Uterus (tissue), 2 donors: ENCODE data around the gene PCDHGC5.
A peak's percentile ranks its signal among the peaks of the same experiment; 100 is the strongest.

ENCODE experiments used
- POLR2A ChIP-seq, 2 donors: fragments of 450-650 bp; IDR thresholded peaks; one replicate each; pipeline ENCODE4 v1.6.1; 2016; ENCODE audit warnings: antibody characterized with exemption in 2 of 2, mild to moderate bottlenecking in 1 of 2, moderate library complexity in 1 of 2
- TF ChIP-seq, protein P1 (sequence below), 4 experiments: fragments of 200-600 bp in 2 of 4; fragments of 450-650 bp in 2 of 4; sonication (generic) in 2 of 4; IDR thresholded peaks; one replicate each; pipeline ENCODE4 v1.5.1; 2016 to 2019; ENCODE audit warnings: antibody characterized with exemption in 4 of 4, mild to moderate bottlenecking in 2 of 4, moderate library complexity in 1 of 4

DNA sequence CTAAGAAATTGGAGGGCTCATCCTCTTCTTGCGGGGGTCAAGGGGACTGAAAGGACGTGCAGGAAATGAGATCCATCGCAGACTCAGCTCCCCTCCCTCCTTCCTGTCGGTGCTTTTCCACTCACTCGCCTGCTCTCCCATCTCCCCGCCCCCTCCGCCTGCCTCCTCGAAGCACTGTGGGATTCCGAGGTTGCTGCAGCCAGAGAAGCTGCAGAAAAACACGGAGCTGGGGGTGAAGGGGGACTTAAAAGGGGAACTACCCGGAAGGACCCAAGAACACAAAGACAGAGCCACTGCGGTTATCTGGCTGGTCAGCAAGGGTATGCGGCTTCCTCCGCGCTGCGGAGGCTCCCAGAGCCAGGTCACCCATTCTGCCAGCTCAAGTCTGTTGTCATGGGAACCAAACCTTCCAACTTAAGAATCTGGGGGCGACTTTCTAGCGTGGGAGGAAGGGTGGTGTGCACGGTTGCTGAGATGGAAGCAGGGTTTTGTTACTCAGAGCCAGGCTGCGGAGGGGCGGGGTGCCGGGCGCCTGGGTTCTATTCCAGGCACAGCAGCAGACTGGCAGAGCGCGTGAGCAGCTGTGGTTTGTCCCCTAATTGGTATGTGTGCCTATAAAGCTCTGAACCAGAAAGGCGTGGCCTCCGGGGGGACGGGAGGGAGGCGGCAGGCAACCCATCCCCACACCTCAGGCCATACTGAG is 24.9 kb downstream of the PCDHGC5 start:
- TF ChIP-seq POLR2A (IDR thresholded peaks at IDR 0.05): peak in 1 of 2 donors; percentile 33
- TF ChIP-seq, protein P1, sequence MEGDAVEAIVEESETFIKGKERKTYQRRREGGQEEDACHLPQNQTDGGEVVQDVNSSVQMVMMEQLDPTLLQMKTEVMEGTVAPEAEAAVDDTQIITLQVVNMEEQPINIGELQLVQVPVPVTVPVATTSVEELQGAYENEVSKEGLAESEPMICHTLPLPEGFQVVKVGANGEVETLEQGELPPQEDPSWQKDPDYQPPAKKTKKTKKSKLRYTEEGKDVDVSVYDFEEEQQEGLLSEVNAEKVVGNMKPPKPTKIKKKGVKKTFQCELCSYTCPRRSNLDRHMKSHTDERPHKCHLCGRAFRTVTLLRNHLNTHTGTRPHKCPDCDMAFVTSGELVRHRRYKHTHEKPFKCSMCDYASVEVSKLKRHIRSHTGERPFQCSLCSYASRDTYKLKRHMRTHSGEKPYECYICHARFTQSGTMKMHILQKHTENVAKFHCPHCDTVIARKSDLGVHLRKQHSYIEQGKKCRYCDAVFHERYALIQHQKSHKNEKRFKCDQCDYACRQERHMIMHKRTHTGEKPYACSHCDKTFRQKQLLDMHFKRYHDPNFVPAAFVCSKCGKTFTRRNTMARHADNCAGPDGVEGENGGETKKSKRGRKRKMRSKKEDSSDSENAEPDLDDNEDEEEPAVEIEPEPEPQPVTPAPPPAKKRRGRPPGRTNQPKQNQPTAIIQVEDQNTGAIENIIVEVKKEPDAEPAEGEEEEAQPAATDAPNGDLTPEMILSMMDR (IDR thresholded peaks at IDR 0.05): no peak
